H1 (cell line): ENCODE results near the gene PNLDC1. TPM values are rescaled to one million over a fixed set of nuclear protein-coding genes. Genes with fewer than 3 reads are reported as not detected.

Source experiments
- ATF2 ChIP-seq: IDR thresholded peaks from 2 replicates; pipeline ENCODE4 v1.6.1; 2012; ENCODE audit warnings: low read length, inconsistent platforms
- BCL11A ChIP-seq, 2 experiments: IDR thresholded peaks; one replicate each; pipeline ENCODE4 v1.6.1; 2011; ENCODE audit warnings: low read depth in 2 of 2, low read length in 2 of 2, mild to moderate bottlenecking in 2 of 2
- EZH2 ChIP-seq: fragments of 200-600 bp; sonication (generic); IDR thresholded peaks from 2 replicates; pipeline ENCODE4 v1.7.1; 2012; ENCODE audit warnings: low read depth, mild to moderate bottlenecking, moderate library complexity, low read length, inconsistent platforms; ENCODE audit not compliant: severe bottlenecking
- PHF8 ChIP-seq: fragments of 200-600 bp; sonication (generic); conservative IDR thresholded peaks from 2 replicates; pipeline ENCODE4 v1.7.1; 2012; ENCODE audit warnings: low read depth, mild to moderate bottlenecking, inconsistent platforms, low read length, moderate library complexity
- polyA plus RNA-seq, 7 experiments: library from polyadenylated mRNA; depleted of rRNA in 3 of 7; stranded (reverse) in 5 of 7; unstranded in 2 of 7; fragments of >200 nt in 5 of 7; fragments of 200-250 nt in 2 of 7; gene quantifications; 1 replicate in 5 of 7; 2 replicates in 1 of 7; 4 replicates in 1 of 7; pipeline versions ENCODE4 v1.2.1 to v1.2.3, GENCODE V29; 2011 to 2013; ENCODE audit warnings: missing spikeins in 2 of 7, mixed read lengths in 2 of 7
- total RNA-seq: library from RNA; stranded (reverse); fragmentation: NEBNext Ultra II Directional; extraction: Animal tissue kit (Norgen Biotek cat#: 25700); gene quantifications from 2 replicates; pipeline ENCODE4 v1.2.1, GENCODE V29; 2021

Gene PNLDC1
- total and polyA plus RNA-seq, 2 of the 8 experiments (the other 6 are each of a cell fraction or from before 2014, with no cell fraction given): 0.15 to 0.34 TPM

GRCh38 chr6:159813781-159814180 is 13.7 kb downstream of the PNLDC1 start (continued):
- TF ChIP-seq ATF2 (no peak), PHF8 (no peak), BCL11A (IDR thresholded peaks at IDR 0.05; ENCODE audit: low read depth in 2 of 2, low read length in 2 of 2) (no peak), EZH2 (no peak)
